HCT116 (cell line): Measurements from ENCODE around the gene TWSG1.

Source experiments
- CTCF ChIP-seq, 3 experiments: fragments of 200-600 bp in 1 of 3; sonication (generic) in 1 of 3; IDR thresholded peaks in 2 of 3; conservative IDR thresholded peaks in 1 of 3; 2 replicates each; pipeline ENCODE4 v1.5.1; 2012 to 2017; ENCODE audit warnings: low read depth in 2 of 3, low read length in 2 of 3, antibody characterized with exemption in 1 of 3, borderline replicate concordance in 1 of 3, control low read depth in 1 of 3, mild to moderate bottlenecking in 1 of 3, mixed read lengths in 1 of 3, mixed run types in 1 of 3, moderate library complexity in 1 of 3; ENCODE audit not compliant: insufficient read depth in 1 of 3
- EGR1 ChIP-seq: IDR thresholded peaks from 2 replicates; pipeline ENCODE4 v1.6.1; 2012; ENCODE audit warnings: low read depth
- ELF1 ChIP-seq: IDR thresholded peaks from 2 replicates; pipeline ENCODE4 v1.6.1; 2012; ENCODE audit warnings: low read depth, borderline replicate concordance
- EZH2 ChIP-seq: fragments of 200-600 bp; sonication (generic); IDR thresholded peaks from 2 replicates; pipeline ENCODE4 v1.6.1; 2017; ENCODE audit warnings: antibody characterized with exemption, mixed run types
- EZH2phosphoT487 ChIP-seq: fragments of 200-600 bp; IDR thresholded peaks from 2 replicates; pipeline ENCODE4 v1.6.1; 2018; ENCODE audit warnings: antibody characterized with exemption, borderline replicate concordance
- JUND ChIP-seq: IDR thresholded peaks from 2 replicates; pipeline ENCODE4 v1.6.1; 2012
- MAX ChIP-seq: IDR thresholded peaks from 2 replicates; pipeline ENCODE4 v1.6.1; 2012
- POLR2A ChIP-seq: IDR thresholded peaks from 2 replicates; pipeline ENCODE4 v1.7.0; 2011; ENCODE audit warnings: borderline replicate concordance; ENCODE audit not compliant: insufficient read depth, insufficient read length; ENCODE audit errors: extremely low read depth
- RAD21 ChIP-seq: IDR thresholded peaks from 2 replicates; pipeline ENCODE4 v1.6.1; 2012; ENCODE audit warnings: low read depth, mild to moderate bottlenecking
- REST ChIP-seq: IDR thresholded peaks from 2 replicates; pipeline ENCODE4 v1.6.1; 2012; ENCODE audit warnings: low read depth
- SP1 ChIP-seq: IDR thresholded peaks from 2 replicates; pipeline ENCODE4 v1.6.1; 2012; ENCODE audit warnings: low read depth
- ZFX ChIP-seq: fragments of 450-650 bp; IDR thresholded peaks from 2 replicates; pipeline ENCODE4 v1.6.1; 2017
- ZNF274 ChIP-seq: fragments of 200-500 bp; sonication (Bioruptor generic); IDR thresholded peaks from 2 replicates; pipeline ENCODE4 v1.6.1; 2014; ENCODE audit warnings: mild to moderate bottlenecking, low read depth, low read length, inconsistent platforms

GRCh38 chr18:9346775-9347174 is 12.2 kb downstream of the TWSG1 start:
- no peak for TF ChIP-seq EZH2phosphoT487
- no peak for TF ChIP-seq EZH2
- TF ChIP-seq JUND: no peak
- no peak for TF ChIP-seq REST
- no peak for TF ChIP-seq EGR1
- no peak for TF ChIP-seq CTCF (IDR thresholded peaks at IDR 0.05 in 2 of 3, conservative IDR thresholded peaks at IDR 0.05 in 1 of 3; ENCODE audit: borderline replicate concordance in 1 of 3, insufficient read depth in 1 of 3, low read depth in 2 of 3, low read length in 2 of 3)
- TF ChIP-seq POLR2A: no peak
- TF ChIP-seq RAD21: no peak
- TF ChIP-seq MAX: no peak
- no peak for TF ChIP-seq ZNF274
- no peak for TF ChIP-seq ZFX
- TF ChIP-seq SP1: no peak
- TF ChIP-seq ELF1: no peak
